ENCODE data around the gene MAP2K6.

The MAP2K6 gene

DNA sequence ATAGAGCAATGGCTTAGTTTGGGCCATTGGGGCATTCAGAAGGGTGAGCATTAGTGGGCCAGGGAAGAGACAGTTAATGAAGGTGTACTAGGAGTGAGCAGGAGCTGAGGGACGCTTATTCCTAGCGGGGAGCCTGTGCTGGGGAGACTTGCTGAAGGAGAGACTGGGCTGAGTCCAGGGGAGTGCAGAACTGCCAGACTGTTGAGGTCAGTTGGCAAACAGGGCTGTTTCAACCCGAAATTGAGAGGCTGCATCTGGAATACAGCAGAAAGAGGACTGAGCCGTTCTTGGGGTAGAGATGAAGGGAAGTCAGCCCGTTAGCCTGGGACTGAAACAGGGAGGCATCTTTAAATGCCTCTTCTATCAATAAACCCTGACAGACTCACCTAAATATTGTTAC is 33.2 kb downstream of the MAP2K6 start:
- no peak for DNase-seq (ENCODE audit: low spot score)
- TF ChIP-seq, protein P1, sequence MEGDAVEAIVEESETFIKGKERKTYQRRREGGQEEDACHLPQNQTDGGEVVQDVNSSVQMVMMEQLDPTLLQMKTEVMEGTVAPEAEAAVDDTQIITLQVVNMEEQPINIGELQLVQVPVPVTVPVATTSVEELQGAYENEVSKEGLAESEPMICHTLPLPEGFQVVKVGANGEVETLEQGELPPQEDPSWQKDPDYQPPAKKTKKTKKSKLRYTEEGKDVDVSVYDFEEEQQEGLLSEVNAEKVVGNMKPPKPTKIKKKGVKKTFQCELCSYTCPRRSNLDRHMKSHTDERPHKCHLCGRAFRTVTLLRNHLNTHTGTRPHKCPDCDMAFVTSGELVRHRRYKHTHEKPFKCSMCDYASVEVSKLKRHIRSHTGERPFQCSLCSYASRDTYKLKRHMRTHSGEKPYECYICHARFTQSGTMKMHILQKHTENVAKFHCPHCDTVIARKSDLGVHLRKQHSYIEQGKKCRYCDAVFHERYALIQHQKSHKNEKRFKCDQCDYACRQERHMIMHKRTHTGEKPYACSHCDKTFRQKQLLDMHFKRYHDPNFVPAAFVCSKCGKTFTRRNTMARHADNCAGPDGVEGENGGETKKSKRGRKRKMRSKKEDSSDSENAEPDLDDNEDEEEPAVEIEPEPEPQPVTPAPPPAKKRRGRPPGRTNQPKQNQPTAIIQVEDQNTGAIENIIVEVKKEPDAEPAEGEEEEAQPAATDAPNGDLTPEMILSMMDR (IDR thresholded peaks at IDR 0.05; ENCODE audit: extremely low read depth, missing control alignments), result no peak

DNA sequence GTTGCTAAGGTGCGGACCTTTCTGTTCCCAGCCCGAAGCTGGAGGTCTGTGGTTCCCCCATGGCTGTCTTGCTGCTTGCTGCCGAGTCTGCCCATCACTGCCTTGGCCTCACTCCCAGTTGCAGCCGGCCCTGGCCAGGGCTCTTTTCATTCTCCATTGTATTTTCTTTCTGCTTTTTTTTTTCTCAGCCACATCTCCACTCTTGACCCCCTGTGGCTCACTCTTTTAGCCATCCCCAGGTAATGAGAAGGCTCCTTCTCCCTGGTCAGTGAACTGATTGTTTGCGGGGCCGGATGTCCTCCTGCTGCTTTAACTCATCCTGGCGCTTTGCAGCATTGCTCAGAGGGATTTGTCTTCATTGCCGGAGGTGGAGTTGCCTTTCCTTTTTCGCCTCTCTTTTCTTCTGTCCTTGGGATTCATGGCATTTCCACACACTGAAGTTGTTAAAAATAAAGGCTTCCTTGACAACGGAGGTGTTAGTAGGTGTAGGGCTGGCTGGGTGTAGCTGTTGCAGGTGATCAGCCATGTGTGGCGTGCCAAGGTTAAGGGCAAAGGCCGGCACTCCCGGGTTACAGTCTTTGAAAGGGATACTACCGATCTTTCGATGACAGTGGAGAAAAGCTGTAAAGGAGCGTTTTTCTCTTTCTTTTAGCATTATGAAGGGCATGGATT is 34.1 kb downstream of the MAP2K6 start:
- TF ChIP-seq, protein P1 (IDR thresholded peaks at IDR 0.05; ENCODE audit: extremely low read depth, missing control alignments), result no peak
- DNase-seq (ENCODE audit: low spot score), result no peak

DNA sequence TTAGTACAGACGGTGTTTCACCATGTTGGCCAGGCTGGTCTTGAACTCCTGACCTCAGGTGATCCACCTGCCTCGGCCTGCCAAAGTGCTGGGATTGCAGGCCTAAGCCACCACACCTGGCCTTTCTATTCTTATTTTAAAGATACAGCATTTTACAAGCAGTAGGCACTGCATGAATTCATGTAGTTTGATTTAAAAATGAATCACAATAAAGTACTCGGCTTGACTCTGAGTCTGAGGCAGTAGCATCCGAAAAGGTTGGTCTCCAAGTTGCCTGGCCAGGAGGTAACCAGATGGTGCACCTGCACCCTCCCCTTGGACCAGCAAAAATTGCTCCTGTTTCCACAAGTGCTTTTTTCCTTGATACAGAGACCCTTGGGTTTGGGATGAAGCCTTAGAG is 35.6 kb downstream of the MAP2K6 start:
- DNase-seq (ENCODE audit: low spot score), result no peak
- TF ChIP-seq, protein P1 (IDR thresholded peaks at IDR 0.05; ENCODE audit: extremely low read depth, missing control alignments), result no peak

DNA sequence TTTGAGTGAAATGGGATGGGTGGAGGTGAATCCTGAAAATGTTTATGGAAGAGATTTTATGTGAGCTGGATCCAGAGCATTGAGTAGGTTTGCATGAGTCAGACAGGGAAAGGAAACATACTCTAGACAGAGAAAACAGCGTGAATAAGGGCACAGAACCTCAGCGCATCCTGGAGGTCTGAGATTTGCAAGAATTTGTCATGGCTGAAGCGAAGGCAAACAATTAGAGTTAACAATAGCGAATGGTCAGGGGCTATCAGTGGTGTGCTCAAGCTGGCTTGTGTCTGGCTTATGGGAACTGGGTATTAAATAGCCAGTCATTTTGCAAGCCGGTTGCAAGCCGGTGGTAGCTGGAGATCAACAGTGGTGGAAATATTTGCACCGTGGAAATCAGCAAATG is 36.4 kb downstream of the MAP2K6 start:
- no peak for DNase-seq (ENCODE audit: low spot score)

DNA sequence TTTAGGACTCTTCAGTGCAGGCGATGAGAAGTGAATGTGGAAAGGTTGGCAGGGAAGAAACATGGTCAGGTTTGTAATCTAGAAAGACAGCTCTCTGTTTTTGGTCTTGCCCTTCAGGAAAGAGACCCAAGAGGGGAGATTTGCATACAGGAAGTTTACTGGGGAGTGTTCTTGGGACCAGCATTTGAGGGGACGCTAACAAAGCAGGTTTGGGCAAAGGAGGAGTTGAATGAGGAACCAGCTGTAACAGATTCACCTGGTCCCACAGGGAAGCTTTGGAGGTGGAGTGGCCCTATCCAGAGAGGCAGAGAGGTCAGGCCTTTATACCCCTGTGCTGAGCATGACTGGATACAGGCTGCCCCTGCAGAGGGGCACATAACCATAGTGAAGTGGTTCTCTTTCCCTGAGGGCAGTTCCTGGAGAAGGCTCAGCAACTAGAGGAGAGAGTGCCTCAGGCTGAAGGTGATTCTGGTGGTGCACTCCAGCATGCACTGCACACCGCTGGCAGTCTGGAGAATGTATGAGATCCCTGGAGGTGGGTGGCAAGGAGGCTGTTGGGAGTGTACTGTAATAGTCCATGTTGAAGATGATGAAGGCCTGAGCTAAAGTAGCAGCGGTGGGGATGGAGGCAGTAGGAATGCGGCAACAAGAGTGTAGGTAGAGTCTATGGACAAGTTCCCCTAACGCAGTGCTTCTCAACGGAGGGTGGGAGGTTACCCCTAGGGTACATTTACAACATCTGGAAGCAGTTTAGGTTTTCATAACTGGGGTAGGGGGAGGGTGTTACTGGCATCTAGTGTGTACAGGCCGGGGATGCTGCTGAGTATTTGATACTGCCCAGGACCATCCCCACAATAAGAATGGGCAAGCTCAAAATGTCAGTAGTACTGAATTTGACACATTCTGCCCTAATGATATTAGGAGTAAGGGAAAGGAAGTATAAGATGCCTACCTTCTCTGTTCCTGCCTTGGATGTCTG is 37.2 kb downstream of the MAP2K6 start:
- DNase-seq (ENCODE audit: low spot score), result no peak
- TF ChIP-seq, protein P1 (IDR thresholded peaks at IDR 0.05; ENCODE audit: extremely low read depth, missing control alignments), result no peak

More for the DNA sequence above, 36.4 kb downstream of the MAP2K6 start:
- TF ChIP-seq, protein P1 (IDR thresholded peaks at IDR 0.05; ENCODE audit: extremely low read depth, missing control alignments), result no peak

DNA sequence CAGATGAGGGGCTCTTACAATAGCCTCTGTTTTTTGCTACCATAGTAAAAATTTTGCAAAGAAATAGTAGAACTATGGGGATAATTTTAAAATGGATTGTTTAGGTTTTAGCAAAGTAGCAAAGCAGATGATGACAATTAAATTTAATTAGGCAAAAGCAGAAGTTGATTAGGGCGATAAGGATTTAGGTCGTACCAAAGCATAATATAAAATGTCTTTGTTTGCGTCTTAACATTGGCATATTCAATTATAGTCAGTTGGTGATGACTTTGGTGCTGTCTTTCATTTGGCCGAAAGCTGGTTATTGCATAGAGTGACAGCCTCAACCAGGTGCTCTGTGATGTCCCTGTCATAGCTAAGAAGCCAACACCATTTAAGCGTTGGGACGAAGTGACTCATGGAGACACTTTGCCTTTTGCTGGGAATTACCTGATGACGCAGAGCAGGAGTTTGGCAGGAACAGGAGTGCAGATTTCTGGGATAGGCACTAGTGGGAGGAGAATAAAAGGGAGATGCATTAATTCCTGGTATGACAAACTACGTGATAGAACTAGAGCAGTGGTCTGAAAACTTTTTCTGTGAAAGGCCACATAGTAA is 38.3 kb downstream of the MAP2K6 start:
- TF ChIP-seq, protein P1 (IDR thresholded peaks at IDR 0.05; ENCODE audit: extremely low read depth, missing control alignments), result no peak
- DNase-seq (ENCODE audit: low spot score), result no peak

DNA sequence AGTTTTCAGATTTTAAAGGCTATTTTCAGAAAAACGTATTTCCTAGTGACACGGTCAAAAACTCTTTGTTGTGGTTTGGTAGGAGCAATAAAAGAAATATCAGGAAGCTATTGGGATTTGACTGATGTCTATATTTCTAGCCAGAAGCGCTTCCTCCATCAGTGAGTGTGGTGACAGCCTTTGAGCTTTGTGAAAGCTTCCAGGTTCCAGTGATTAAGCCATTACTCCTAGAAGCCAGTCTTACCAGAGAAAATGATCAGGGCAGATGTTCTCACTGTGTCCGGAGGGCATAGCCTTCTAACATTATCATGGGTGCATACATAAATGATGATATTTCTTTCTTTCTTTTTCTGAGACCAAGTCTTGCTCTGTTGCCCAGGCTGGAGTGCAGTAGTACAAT is 39.6 kb downstream of the MAP2K6 start:
- TF ChIP-seq, protein P1 (IDR thresholded peaks at IDR 0.05; ENCODE audit: extremely low read depth, missing control alignments), result no peak
- DNase-seq (ENCODE audit: low spot score), result no peak
